Measurements from ENCODE around the gene STEEP1. TPM values are rescaled to one million over a fixed set of nuclear protein-coding genes. Genes with fewer than 3 reads are reported as not detected.

STEEP1 gene
- polyA plus RNA-seq, 1 experiment, result 15.8 TPM

GRCh38 chrX:119518371-119518770, 46.8 kb downstream of the STEEP1 start:
- no peak for TF ChIP-seq CTCF (IDR thresholded peaks at IDR 0.05; ENCODE audit: insufficient read depth, low read depth, low read length)
- Histone ChIP-seq H3K36me3 (ENCODE audit: control insufficient read depth, insufficient read depth, low read length) (no peaks in the 10 kb centered on the region), H3K4me3 (ENCODE audit: low read depth, low read length) (no peak overlapping the region), H3K27me3 (ENCODE audit: control insufficient read depth, insufficient read depth, low read length) (no peaks in the 10 kb centered on the region)
- ChIA-PET POLR2A (no interaction called here), CTCF (interaction anchor here (0.6 to 1.3 kb wide), 3 partner anchors 20 to 29 kb away, joined by 3 to 5 read pairs (median 5); no protein-coding TSS in a partner anchor)
- DNase-seq (ENCODE audit: low read depth), result no peak

DNA sequence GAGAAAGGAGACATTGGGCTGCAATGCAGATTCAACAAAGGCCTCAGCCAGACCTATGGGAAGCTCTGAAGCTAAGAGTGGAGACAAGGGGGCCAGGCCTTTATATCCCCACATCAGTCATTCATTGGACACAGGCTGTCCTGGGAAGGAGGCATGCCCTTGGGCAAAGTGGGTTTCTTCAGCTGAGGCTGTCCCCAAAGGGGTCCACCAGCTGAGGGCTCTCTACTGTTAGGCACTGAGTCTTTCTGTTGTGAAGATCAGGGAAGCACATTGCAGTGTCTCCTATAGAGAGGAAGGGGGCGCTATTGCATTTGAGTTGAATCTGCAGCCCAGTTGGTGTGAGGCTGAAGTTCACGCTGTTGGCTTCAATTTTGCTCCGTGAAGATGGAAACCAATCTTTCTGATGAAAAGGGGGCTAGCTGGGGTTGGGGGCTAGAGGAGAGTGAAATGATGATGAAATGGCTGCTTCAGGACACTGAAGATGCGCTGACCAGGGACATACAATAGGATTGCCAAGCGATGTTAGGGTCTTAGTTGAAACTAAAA, 49.0 kb downstream of the STEEP1 start:
- H3K27me3 ChIP-seq (ENCODE audit: control insufficient read depth, insufficient read depth, low read length), result no peaks in the 10 kb centered on the region
- H3K4me3 ChIP-seq (ENCODE audit: low read depth, low read length), result no peak overlapping the region
- CTCF ChIA-PET, result interaction anchor here (0.6 to 2.3 kb wide), 26 partner anchors 13 to 698 kb away, joined by 3 to 14 read pairs (median 3); partner anchors contain the start of genes SOWAHD and UPF3B
- DNase-seq (ENCODE audit: low read depth), result no peak
- POLR2A ChIA-PET, result interaction anchor here (0.6 kb wide), 2 partner anchors 31 to 85 kb away, joined by 3 to 4 read pairs; no protein-coding TSS in a partner anchor
- H3K36me3 ChIP-seq (ENCODE audit: control insufficient read depth, insufficient read depth, low read length), result no peaks in the 10 kb centered on the region
- peak; percentile 69 for TF ChIP-seq CTCF (IDR thresholded peaks at IDR 0.05; ENCODE audit: insufficient read depth, low read depth, low read length)

GRCh38 chrX:119512146-119512800, 52.9 kb downstream of the STEEP1 start:
- ChIA-PET POLR2A (interaction anchor here (0.6 to 0.7 kb wide), 2 partner anchors 112 to 297 kb away, joined by 3 read pairs; no protein-coding TSS in a partner anchor), CTCF (interaction anchor here (0.6 to 2.5 kb wide), 19 partner anchors 9 to 411 kb away, joined by 3 to 62 read pairs (median 4); no protein-coding TSS in a partner anchor)
- DNase-seq (ENCODE audit: low read depth), result no peak
- Histone ChIP-seq H3K4me3 (ENCODE audit: low read depth, low read length) (no peak overlapping the region), H3K27me3 (ENCODE audit: control insufficient read depth, insufficient read depth, low read length) (no peaks in the 10 kb centered on the region), H3K36me3 (ENCODE audit: control insufficient read depth, insufficient read depth, low read length) (no peaks in the 10 kb centered on the region)
- TF ChIP-seq CTCF (IDR thresholded peaks at IDR 0.05; ENCODE audit: insufficient read depth, low read depth, low read length), result peak; percentile 70

DNA sequence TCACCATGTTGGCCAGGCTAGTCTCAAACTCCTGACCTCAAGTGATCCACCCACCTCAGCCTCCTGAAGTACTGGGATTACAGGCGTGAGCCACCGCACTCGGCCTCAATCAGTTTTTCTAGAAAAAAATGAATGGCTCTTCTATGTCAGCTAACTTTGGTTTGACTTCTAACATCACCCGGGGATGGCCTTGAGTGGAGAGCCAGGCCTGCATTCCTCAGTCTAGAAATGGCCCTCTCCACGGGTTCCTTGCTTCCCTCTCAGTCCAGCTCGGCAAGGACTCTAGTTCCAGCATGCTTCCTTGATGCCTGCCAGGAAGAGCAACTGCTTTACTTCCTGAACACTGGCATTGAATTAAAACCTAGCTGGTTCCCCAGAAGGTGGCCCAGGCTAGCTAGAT, 58.0 kb downstream of the STEEP1 start:
- no peaks in the 10 kb centered on the region for H3K27me3 ChIP-seq (ENCODE audit: control insufficient read depth, insufficient read depth, low read length)

More for the DNA sequence above, 58.0 kb downstream of the STEEP1 start:
- CTCF ChIA-PET, result interaction anchor here (0.9 to 1.6 kb wide), 3 partner anchors 13 to 23 kb away, joined by 3 to 9 read pairs (median 4); no protein-coding TSS in a partner anchor
- TF ChIP-seq CTCF (IDR thresholded peaks at IDR 0.05; ENCODE audit: insufficient read depth, low read depth, low read length), result no peak
- H3K36me3 ChIP-seq (ENCODE audit: control insufficient read depth, insufficient read depth, low read length), result no peaks in the 10 kb centered on the region
- no peak overlapping the region for H3K4me3 ChIP-seq (ENCODE audit: low read depth, low read length)
- no peak for DNase-seq (ENCODE audit: low read depth)
- POLR2A ChIA-PET, result no interaction called here

All from BJ (cell line).